Measurements from ENCODE around the gene CCDC71L.

Gene CCDC71L

GRCh38 chr7:106623315-106623660, 37.7 kb downstream of the CCDC71L start:
- H3K27ac ChIP-seq, result no peak overlapping the region
- TF ChIP-seq CTCF (conservative IDR thresholded peaks at IDR 0.05; ENCODE audit: low read depth), result no peak
- DNase-seq (ENCODE audit: low spot score), result no peak
- POLR2A ChIA-PET (ENCODE audit: low non-redundant PET), result no interaction called here
- CTCF ChIA-PET, result no interaction called here

- ChIA-PET CTCF (no interaction called here), POLR2A (ENCODE audit: low non-redundant PET) (no interaction called here)
- H3K27ac ChIP-seq, result no peak overlapping the region
- DNase-seq (ENCODE audit: low spot score), result no peak
- TF ChIP-seq CTCF (conservative IDR thresholded peaks at IDR 0.05; ENCODE audit: low read depth), result no peak
Measured at GRCh38 chr7:106622654-106623314, 38.2 kb downstream of the CCDC71L start.

GRCh38 chr7:106621393-106622132, 39.4 kb downstream of the CCDC71L start:
- DNase-seq (ENCODE audit: low spot score), result no peak
- H3K27ac ChIP-seq, result no peak overlapping the region
- ChIA-PET POLR2A (ENCODE audit: low non-redundant PET) (no interaction called here), CTCF (no interaction called here)
- no peak for TF ChIP-seq CTCF (conservative IDR thresholded peaks at IDR 0.05; ENCODE audit: low read depth)

- TF ChIP-seq CTCF (conservative IDR thresholded peaks at IDR 0.05; ENCODE audit: low read depth), result no peak
- H3K27ac ChIP-seq, result no peak overlapping the region
- ChIA-PET CTCF (no interaction called here), POLR2A (ENCODE audit: low non-redundant PET) (no interaction called here)
- no peak for DNase-seq (ENCODE audit: low spot score)
Measured at GRCh38 chr7:106620676-106621075, 40.3 kb downstream of the CCDC71L start.

GRCh38 chr7:106620034-106620433, 40.9 kb downstream of the CCDC71L start:
- CTCF ChIA-PET, result interaction anchor here (0.5 kb wide), 2 partner anchors 259 to 1237 kb away, joined by 3 read pairs; no protein-coding TSS in a partner anchor
- TF ChIP-seq CTCF (conservative IDR thresholded peaks at IDR 0.05; ENCODE audit: low read depth), result no peak
- no peak overlapping the region for H3K27ac ChIP-seq
- POLR2A ChIA-PET (ENCODE audit: low non-redundant PET), result no interaction called here
- DNase-seq (ENCODE audit: low spot score), result no peak

GRCh38 chr7:106619213-106619612, 41.7 kb downstream of the CCDC71L start:
- ChIA-PET POLR2A (ENCODE audit: low non-redundant PET) (no interaction called here), CTCF (no interaction called here)
- DNase-seq (ENCODE audit: low spot score), result no peak
- TF ChIP-seq CTCF (conservative IDR thresholded peaks at IDR 0.05; ENCODE audit: low read depth), result no peak
- H3K27ac ChIP-seq, result no peak overlapping the region

Measured in RWPE1 (cell line).